Neural cell (in vitro differentiated cells): ENCODE results near the gene NPAS3. TPM values are rescaled to one million over a fixed set of nuclear protein-coding genes. Genes with fewer than 3 reads are reported as not detected.

Experiments
- H2AFZ ChIP-seq: fragments of 200-600, 300-800 bp; sonication (generic), shearing (Covaris generic); 2 replicates; pipeline ENCODE4 v1.6.0; 2014; ENCODE audit warnings: low read depth, mild to moderate bottlenecking, antibody characterized with exemption, low read length, moderate library complexity
- H3F3A ChIP-seq: fragments of 200-600 bp; shearing (Covaris generic); 2 replicates; pipeline ENCODE4 v1.6.1; 2016; ENCODE audit warnings: mild to moderate bottlenecking, moderate library complexity, mixed read lengths, antibody characterized with exemption, low read length; ENCODE audit not compliant: insufficient read depth, poor library complexity, severe bottlenecking
- H3K27ac ChIP-seq: fragments of 200-600, 300-800 bp; sonication (generic), shearing (Covaris generic); 2 replicates; pipeline ENCODE4 v1.5.1; 2014; ENCODE audit warnings: mild to moderate bottlenecking, low read length, moderate library complexity
- H3K27me3 ChIP-seq: fragments of 300-800, 200-600 bp; sonication (generic), shearing (Covaris generic); 2 replicates; pipeline ENCODE4 v1.6.0; 2014; ENCODE audit warnings: mild to moderate bottlenecking, low read depth, low read length, moderate library complexity; ENCODE audit not compliant: insufficient read depth
- H3K36me3 ChIP-seq: fragments of 300-800, 200-600 bp; sonication (generic), shearing (Covaris generic); 2 replicates; pipeline ENCODE4 v1.5.1; 2014; ENCODE audit warnings: mild to moderate bottlenecking, antibody characterized with exemption, low read length, moderate library complexity; ENCODE audit not compliant: insufficient read depth
- H3K4me2 ChIP-seq: fragments of 300-800, 200-600 bp; sonication (generic), shearing (Covaris generic); 2 replicates; pipeline ENCODE4 v1.6.0; 2014; ENCODE audit warnings: mild to moderate bottlenecking, low read length
- H3K4me3 ChIP-seq: fragments of 300-800, 200-600 bp; sonication (generic), shearing (Covaris generic); 2 replicates; pipeline ENCODE4 v1.5.1; 2014; ENCODE audit warnings: mild to moderate bottlenecking, low read length, moderate library complexity
- H3K79me2 ChIP-seq: fragments of 200-600 bp; shearing (Covaris generic); replicated peaks from 2 replicates; pipeline ENCODE4 v1.6.0; 2014; ENCODE audit warnings: mild to moderate bottlenecking, low read length, moderate library complexity; ENCODE audit not compliant: insufficient read depth
- H3K9ac ChIP-seq: fragments of 300-800, 200-600 bp; sonication (generic), shearing (Covaris generic); 2 replicates; pipeline ENCODE4 v1.6.1; 2016; ENCODE audit warnings: mild to moderate bottlenecking, low read length, mixed read lengths
- H3K9me2 ChIP-seq: fragments of 200-600 bp; shearing (Covaris generic); 2 replicates; pipeline ENCODE4 v1.6.1; 2016; ENCODE audit warnings: mild to moderate bottlenecking, low read length, mixed read lengths; ENCODE audit not compliant: insufficient read depth
- H3K9me3 ChIP-seq: fragments of 200-600, 300-800 bp; sonication (generic), shearing (Covaris generic); 2 replicates; pipeline ENCODE4 v1.6.1; 2016; ENCODE audit warnings: mild to moderate bottlenecking, mixed run types, low read length, moderate library complexity, mixed read lengths
- H4K20me1 ChIP-seq: fragments of 200-600 bp; shearing (Covaris generic); 2 replicates; pipeline ENCODE4 v1.6.1; 2016; ENCODE audit warnings: mild to moderate bottlenecking, mixed run types; ENCODE audit not compliant: insufficient read depth
- EP300 ChIP-seq: fragments of 450-650 bp; conservative IDR thresholded peaks from 2 replicates; pipeline ENCODE4 v1.6.1; 2014; ENCODE audit warnings: antibody characterized with exemption, mild to moderate bottlenecking, moderate library complexity; ENCODE audit not compliant: poor library complexity, severe bottlenecking
- EZH2 ChIP-seq: fragments of 200-600, 300-800 bp; shearing (Covaris generic), sonication (generic); IDR thresholded peaks from 2 replicates; pipeline ENCODE4 v1.6.1; 2014; ENCODE audit warnings: antibody characterized with exemption, low read length, borderline replicate concordance, mild to moderate bottlenecking; ENCODE audit not compliant: insufficient read depth, poor library complexity, severe bottlenecking
- MXI1 ChIP-seq: fragments of 450-650 bp; conservative IDR thresholded peaks from 2 replicates; pipeline ENCODE4 v1.6.1; 2014; ENCODE audit warnings: antibody characterized with exemption, mild to moderate bottlenecking; ENCODE audit not compliant: poor library complexity, severe bottlenecking
- POLR2AphosphoS5 ChIP-seq: IDR thresholded peaks from 2 replicates; pipeline ENCODE4 v1.6.1; 2012
- RAD21 ChIP-seq: fragments of 450-650 bp; conservative IDR thresholded peaks from 2 replicates; pipeline ENCODE4 v1.6.1; 2014; ENCODE audit warnings: antibody characterized with exemption, mild to moderate bottlenecking, moderate library complexity
- SMC3 ChIP-seq: fragments of 450-650 bp; conservative IDR thresholded peaks from 2 replicates; pipeline ENCODE4 v1.6.1; 2014; ENCODE audit warnings: antibody characterized with exemption, mild to moderate bottlenecking, moderate library complexity; ENCODE audit not compliant: poor library complexity
- TAF1 ChIP-seq: IDR thresholded peaks from 2 replicates; pipeline ENCODE4 v1.6.1; 2012; ENCODE audit warnings: low read depth
- polyA plus RNA-seq: library from polyadenylated mRNA; depleted of rRNA; stranded (reverse); fragments of >200 nt; gene quantifications from 2 replicates; pipeline ENCODE4 v1.2.3, GENCODE V29; 2014
- TF ChIP-seq, protein P1 (sequence below): fragments of 450-650 bp; IDR thresholded peaks from 2 replicates; pipeline ENCODE4 v1.5.1; 2014; ENCODE audit warnings: antibody characterized with exemption, mild to moderate bottlenecking, moderate library complexity; ENCODE audit not compliant: poor library complexity, severe bottlenecking
- TF ChIP-seq, protein P2 (sequence below): IDR thresholded peaks from 2 replicates; pipeline ENCODE4 v1.6.1; 2012; ENCODE audit warnings: borderline replicate concordance

The NPAS3 gene
- polyA plus RNA-seq, 1 donor from 2014 or later: 1.3 TPM

- no peak overlapping the region for H2AFZ ChIP-seq
Observed at GRCh38 chr14:33457021-33457420, 518.3 kb downstream of the NPAS3 start.

GRCh38 chr14:33457617-33458016 lies 518.9 kb downstream of the NPAS3 start:
- Histone ChIP-seq H3K9me3 (no peaks in the 10 kb centered on the region), H3K9me2 (no peaks in the 10 kb centered on the region), H3K27me3 (no peaks in the 10 kb centered on the region), H3F3A (no peaks in the 10 kb centered on the region), H3K27ac (no peak overlapping the region), H3K36me3 (no peaks in the 10 kb centered on the region), H4K20me1 (no peaks in the 10 kb centered on the region), H3K4me3 (no peak overlapping the region), H2AFZ (no peak overlapping the region), H3K79me2 (no peaks in the 10 kb centered on the region), H3K4me2 (no peak overlapping the region), H3K9ac (no peak overlapping the region)
- TF ChIP-seq, protein P1, sequence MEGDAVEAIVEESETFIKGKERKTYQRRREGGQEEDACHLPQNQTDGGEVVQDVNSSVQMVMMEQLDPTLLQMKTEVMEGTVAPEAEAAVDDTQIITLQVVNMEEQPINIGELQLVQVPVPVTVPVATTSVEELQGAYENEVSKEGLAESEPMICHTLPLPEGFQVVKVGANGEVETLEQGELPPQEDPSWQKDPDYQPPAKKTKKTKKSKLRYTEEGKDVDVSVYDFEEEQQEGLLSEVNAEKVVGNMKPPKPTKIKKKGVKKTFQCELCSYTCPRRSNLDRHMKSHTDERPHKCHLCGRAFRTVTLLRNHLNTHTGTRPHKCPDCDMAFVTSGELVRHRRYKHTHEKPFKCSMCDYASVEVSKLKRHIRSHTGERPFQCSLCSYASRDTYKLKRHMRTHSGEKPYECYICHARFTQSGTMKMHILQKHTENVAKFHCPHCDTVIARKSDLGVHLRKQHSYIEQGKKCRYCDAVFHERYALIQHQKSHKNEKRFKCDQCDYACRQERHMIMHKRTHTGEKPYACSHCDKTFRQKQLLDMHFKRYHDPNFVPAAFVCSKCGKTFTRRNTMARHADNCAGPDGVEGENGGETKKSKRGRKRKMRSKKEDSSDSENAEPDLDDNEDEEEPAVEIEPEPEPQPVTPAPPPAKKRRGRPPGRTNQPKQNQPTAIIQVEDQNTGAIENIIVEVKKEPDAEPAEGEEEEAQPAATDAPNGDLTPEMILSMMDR: no peak
- TF ChIP-seq TAF1 (no peak), POLR2AphosphoS5 (no peak), SMC3 (no peak), EZH2 (no peak), MXI1 (no peak), RAD21 (no peak)
- TF ChIP-seq, protein P2, sequence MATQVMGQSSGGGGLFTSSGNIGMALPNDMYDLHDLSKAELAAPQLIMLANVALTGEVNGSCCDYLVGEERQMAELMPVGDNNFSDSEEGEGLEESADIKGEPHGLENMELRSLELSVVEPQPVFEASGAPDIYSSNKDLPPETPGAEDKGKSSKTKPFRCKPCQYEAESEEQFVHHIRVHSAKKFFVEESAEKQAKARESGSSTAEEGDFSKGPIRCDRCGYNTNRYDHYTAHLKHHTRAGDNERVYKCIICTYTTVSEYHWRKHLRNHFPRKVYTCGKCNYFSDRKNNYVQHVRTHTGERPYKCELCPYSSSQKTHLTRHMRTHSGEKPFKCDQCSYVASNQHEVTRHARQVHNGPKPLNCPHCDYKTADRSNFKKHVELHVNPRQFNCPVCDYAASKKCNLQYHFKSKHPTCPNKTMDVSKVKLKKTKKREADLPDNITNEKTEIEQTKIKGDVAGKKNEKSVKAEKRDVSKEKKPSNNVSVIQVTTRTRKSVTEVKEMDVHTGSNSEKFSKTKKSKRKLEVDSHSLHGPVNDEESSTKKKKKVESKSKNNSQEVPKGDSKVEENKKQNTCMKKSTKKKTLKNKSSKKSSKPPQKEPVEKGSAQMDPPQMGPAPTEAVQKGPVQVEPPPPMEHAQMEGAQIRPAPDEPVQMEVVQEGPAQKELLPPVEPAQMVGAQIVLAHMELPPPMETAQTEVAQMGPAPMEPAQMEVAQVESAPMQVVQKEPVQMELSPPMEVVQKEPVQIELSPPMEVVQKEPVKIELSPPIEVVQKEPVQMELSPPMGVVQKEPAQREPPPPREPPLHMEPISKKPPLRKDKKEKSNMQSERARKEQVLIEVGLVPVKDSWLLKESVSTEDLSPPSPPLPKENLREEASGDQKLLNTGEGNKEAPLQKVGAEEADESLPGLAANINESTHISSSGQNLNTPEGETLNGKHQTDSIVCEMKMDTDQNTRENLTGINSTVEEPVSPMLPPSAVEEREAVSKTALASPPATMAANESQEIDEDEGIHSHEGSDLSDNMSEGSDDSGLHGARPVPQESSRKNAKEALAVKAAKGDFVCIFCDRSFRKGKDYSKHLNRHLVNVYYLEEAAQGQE: no peak

More at GRCh38 chr14:33457021-33457420, 518.3 kb downstream of the NPAS3 start:
- Histone ChIP-seq H3K4me3 (no peak overlapping the region), H3K27ac (no peak overlapping the region), H3K9me2 (no peaks in the 10 kb centered on the region), H3K9me3 (no peaks in the 10 kb centered on the region), H4K20me1 (no peaks in the 10 kb centered on the region), H3K36me3 (no peaks in the 10 kb centered on the region), H3K79me2 (no peaks in the 10 kb centered on the region), H3K9ac (no peak overlapping the region), H3F3A (no peaks in the 10 kb centered on the region), H3K27me3 (no peaks in the 10 kb centered on the region), H3K4me2 (no peak overlapping the region)
- TF ChIP-seq RAD21: no peak
- no peak for TF ChIP-seq SMC3
- TF ChIP-seq MXI1: no peak
- TF ChIP-seq EP300: no peak
- no peak for TF ChIP-seq TAF1
- no peak for TF ChIP-seq EZH2
- TF ChIP-seq, protein P2: no peak
